Mucosa of gallbladder (tissue), 1 donor: ENCODE results near the gene SLC9A5. TPM values are rescaled to one million over a fixed set of nuclear protein-coding genes. Genes with fewer than 3 reads are reported as not detected.
A peak's percentile ranks its signal among the peaks of the same experiment; 100 is the strongest.

ENCODE experiments used
- DNase-seq: peaks from one replicate; pipeline ENCODE4 v3.0.0-alpha.2; 2020; ENCODE audit warnings: low spot score
- total RNA-seq: library from RNA; stranded (reverse); gene quantifications from one replicate; pipeline ENCODE4 v1.2.1, GENCODE V29; 2021
- donor health status: DM: no; HTN: no; CAD: no.

SLC9A5 gene
- total RNA-seq, 1 donor from 2014 or later: 3.2 TPM

DNA sequence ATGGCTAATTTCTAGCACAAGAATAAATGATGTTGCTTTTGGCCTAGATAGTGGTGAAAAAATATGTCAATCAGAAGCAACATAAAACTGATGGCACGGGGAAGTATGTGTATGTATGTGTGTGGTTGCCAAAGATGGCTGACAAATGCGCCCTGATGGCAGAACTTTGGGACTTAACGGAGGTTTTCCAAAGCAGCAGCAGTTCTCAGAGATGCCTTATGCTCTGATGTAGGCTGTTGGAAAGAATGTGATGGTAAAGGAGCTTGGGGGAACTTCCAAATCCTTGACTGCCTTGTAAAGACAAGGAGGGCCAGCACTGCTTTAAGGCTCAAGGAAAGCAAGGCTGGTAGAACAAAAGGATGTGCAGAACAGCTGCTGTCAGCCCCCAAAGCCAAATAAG, 61.8 kb downstream of the SLC9A5 start:
- DNase-seq: no peak

DNA sequence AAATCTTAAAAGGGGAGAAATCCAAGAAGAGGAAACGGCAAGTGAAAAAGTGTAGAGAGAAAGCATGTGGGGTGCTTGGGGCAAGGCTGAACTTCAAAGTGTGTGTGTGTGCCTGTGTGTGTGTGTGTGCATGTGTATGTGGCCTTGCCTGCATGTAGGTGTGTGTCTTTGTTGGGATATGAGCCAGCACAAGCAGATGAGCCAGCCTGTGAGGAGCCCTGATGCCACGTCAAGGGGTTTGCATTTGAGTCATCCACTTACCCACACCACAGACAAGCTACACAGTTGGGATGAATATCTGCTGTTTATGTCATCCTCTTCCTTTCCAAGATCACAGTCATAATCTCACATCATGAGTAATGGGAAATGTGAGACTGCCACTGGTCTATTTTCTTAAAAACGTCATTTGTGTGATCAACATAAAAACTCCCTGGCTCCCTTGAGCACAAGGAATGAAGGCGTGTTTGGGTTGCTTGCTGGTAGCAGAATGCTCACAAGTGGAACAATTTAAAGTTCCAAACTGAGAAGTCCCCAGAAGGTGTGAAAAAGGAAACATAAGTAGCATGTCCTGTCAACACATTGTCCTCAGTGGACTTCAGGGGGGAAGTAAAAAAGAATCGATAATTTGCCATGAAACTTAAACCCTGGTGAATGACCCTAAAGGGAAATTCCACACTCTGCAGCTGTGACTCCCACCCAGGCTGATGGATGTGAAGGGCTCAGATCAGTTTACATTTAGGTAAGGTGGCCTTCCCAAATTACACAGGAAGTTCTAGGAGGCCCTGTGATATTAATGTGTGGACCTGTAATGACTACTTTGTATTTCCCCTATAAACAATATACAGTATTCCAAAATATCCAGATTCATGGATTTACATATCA, 63.1 kb downstream of the SLC9A5 start:
- peak; percentile 42 for DNase-seq

DNA sequence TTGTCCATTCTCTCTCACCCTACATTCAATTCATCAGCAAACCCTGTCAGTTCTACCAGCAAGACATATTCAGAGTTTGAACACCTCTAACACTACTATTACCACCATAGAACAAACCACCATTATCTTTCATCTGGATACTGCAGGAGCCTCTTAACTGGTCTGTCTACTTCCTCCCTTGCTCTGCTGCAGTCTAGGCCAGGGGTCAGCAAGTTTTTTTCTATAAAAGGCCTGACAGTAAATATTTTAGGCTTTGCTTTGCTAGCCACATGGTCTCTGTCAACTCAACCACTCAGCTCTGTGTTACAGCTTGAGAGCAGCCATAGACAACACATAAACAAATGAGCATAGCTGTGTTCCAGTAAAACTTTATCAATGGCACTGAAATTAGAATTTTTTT, 63.9 kb downstream of the SLC9A5 start:
- no peak for DNase-seq

DNA sequence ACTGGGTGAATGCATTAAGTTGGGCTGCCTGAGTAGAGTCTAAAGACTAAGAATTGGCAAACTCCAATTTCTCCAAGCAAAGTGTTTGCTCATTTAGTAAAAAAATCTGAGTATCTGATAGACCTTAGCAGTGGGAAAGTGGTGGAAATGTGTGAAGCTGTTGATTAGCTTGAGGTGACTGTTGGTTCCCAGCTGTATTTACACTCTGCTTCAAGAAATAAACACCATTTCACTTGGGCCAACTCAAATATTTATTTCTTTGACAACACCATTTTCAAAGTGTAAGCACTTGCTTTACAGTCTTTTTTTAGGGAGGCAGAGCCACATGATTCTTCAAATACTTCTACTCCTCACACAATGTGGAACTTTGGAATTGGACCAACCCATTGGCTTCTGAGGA, 69.1 kb downstream of the SLC9A5 start:
- DNase-seq: no peak

Other genes with a start within 250 kb of the SLC9A5 start
- gene CBFB, start 219.8 kb upstream of the SLC9A5 start, total RNA-seq: 40.9 TPM
- gene PHAF1, start 139.0 kb upstream of the SLC9A5 start, total RNA-seq: 14.2 TPM
- 14.1 TPM for gene B3GNT9, start 98.0 kb upstream of the SLC9A5 start, total RNA-seq
- 38.2 TPM for gene TRADD, start 89.1 kb upstream of the SLC9A5 start, total RNA-seq
- gene FBXL8, start 89.0 kb upstream of the SLC9A5 start, total RNA-seq: 24.6 TPM
- 51.3 TPM for gene HSF4, start 84.2 kb upstream of the SLC9A5 start, total RNA-seq
- gene NOL3, start 78.4 kb upstream of the SLC9A5 start, total RNA-seq: 79.0 TPM
- gene MATCAP1, start 65.0 kb upstream of the SLC9A5 start, total RNA-seq: 68.4 TPM
- 3.2 TPM for gene EXOC3L1, start 58.8 kb upstream of the SLC9A5 start, total RNA-seq
- gene E2F4, start 56.8 kb upstream of the SLC9A5 start, total RNA-seq: 54.9 TPM
- 68.3 TPM for gene ELMO3, start 49.8 kb upstream of the SLC9A5 start, total RNA-seq
- 46.9 TPM for gene TMEM208, start 21.8 kb upstream of the SLC9A5 start, total RNA-seq
- 46.4 TPM for gene FHOD1, start 1.5 kb upstream of the SLC9A5 start, total RNA-seq
- gene PLEKHG4, start 30.6 kb downstream of the SLC9A5 start, total RNA-seq: 6.7 TPM
- 0.37 TPM for gene KCTD19, start 77.8 kb downstream of the SLC9A5 start, total RNA-seq
- gene LRRC36, start 77.8 kb downstream of the SLC9A5 start, total RNA-seq: 2.1 TPM
- gene TPPP3, start 144.5 kb downstream of the SLC9A5 start, total RNA-seq: 12.3 TPM
- gene ZDHHC1, start 167.5 kb downstream of the SLC9A5 start, total RNA-seq: 23.2 TPM
- 29.1 TPM for gene HSD11B2, start 182.1 kb downstream of the SLC9A5 start, total RNA-seq
- 106 TPM for gene ATP6V0D1, start 232.2 kb downstream of the SLC9A5 start, total RNA-seq
- gene AGRP, start 234.6 kb downstream of the SLC9A5 start, total RNA-seq: not detected